Fibroblast of pulmonary artery (primary cell): ENCODE data around the gene F12.
A peak's percentile ranks its signal among the peaks of the same experiment; 100 is the strongest.

Experiments
- DNase-seq: peaks from one replicate; pipeline ENCODE4 v3.0.0-alpha.2; 2010; ENCODE audit warnings: low read depth
- H3K4me3 ChIP-seq: replicated peaks from 2 replicates; pipeline ENCODE4 v1.5.1; 2011; ENCODE audit warnings: low read depth, mild to moderate bottlenecking, control low read depth, low read length, moderate library complexity
- CTCF ChIP-seq: IDR thresholded peaks from 2 replicates; pipeline ENCODE4 v1.5.1; 2011; ENCODE audit warnings: mild to moderate bottlenecking, control low read depth, low read length, inconsistent platforms; ENCODE audit errors: missing control alignments

The F12 gene

GRCh38 chr5:177390363-177391300 is 18.7 kb downstream of the F12 start:
- peak; percentile 93 for TF ChIP-seq CTCF
- peak; percentile 86 for DNase-seq
- H3K4me3 ChIP-seq = no peak overlapping the region

- no peak for TF ChIP-seq CTCF
- H3K4me3 ChIP-seq = no peak overlapping the region
- DNase-seq = peak; percentile 63
Measured at GRCh38 chr5:177389241-177390169, 19.9 kb downstream of the F12 start.

- no peak for TF ChIP-seq CTCF
- no peak overlapping the region for H3K4me3 ChIP-seq
- DNase-seq = no peak
Measured at GRCh38 chr5:177388521-177389052, 20.8 kb downstream of the F12 start.

GRCh38 chr5:177387405-177387804 is 22.0 kb downstream of the F12 start:
- DNase-seq = no peak
- TF ChIP-seq CTCF = no peak

GRCh38 chr5:177386542-177386941 is 22.8 kb downstream of the F12 start:
- no peak overlapping the region for H3K4me3 ChIP-seq
- no peak for DNase-seq
- TF ChIP-seq CTCF = no peak

More at GRCh38 chr5:177387405-177387804, 22.0 kb downstream of the F12 start:
- no peak overlapping the region for H3K4me3 ChIP-seq

- no peak for TF ChIP-seq CTCF
- DNase-seq = no peak
- H3K4me3 ChIP-seq = no peak overlapping the region
Measured at GRCh38 chr5:177385720-177386119, 23.6 kb downstream of the F12 start.
